Posterior cingulate gyrus (tissue), 11 donors: ENCODE results near the gene POU2AF1.
"Not testable (repeated sequence)": the region's sequence is repeated elsewhere in the genome, so short reads cannot be mapped to it uniquely, and the experiment has no call there.

Experiments used
- DNase-seq, 10 donors: peaks; one replicate each; pipeline versions ENCODE4 v3.0.0 to v3.0.0-alpha.2; 2020 to 2021; ENCODE audit warnings: mixed read lengths in 3 of 10
- intact Hi-C: fragments of 100-400 bp; cut with DNase I; formaldehyde crosslinking; loops from one replicate; pipeline ENCODE4 v1.15.1; 2023

POU2AF1 gene

GRCh38 chr11:111410951-111411350 is 31.9 kb upstream of the POU2AF1 start:
- DNase-seq, result no peak
- intact Hi-C loops, result no loop called here

- intact Hi-C loops, result no loop called here
These were observed 30.8 kb upstream of the POU2AF1 start for GRCh38 chr11:111409915-111410314.

GRCh38 chr11:111408789-111409727 is 30.0 kb upstream of the POU2AF1 start:
- intact Hi-C loops, result no loop called here
- no peak for DNase-seq

More at GRCh38 chr11:111409915-111410314, 30.8 kb upstream of the POU2AF1 start:
- no peak for DNase-seq

- intact Hi-C loops, result no loop called here
- no peak for DNase-seq
These were observed 28.6 kb upstream of the POU2AF1 start for GRCh38 chr11:111407652-111408051.

DNA sequence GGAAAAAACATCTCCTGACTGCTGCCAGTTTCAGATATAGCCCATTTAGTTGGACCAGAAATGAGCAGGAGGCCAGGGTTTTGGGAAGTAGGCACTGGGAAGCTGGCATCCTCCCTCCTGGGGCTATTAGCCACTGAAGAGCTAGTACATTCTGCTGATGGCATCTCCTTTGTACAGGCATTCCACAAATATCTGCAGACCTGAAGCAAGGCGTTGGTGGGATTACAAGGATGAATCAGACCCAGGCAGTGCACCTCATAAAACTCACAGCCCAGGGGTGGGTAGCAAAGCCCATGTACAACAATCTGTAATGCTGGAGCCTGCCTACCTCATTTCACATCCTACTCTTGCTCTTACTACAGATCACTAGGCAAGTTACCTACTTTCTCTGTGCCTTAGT is 27.5 kb upstream of the POU2AF1 start:
- intact Hi-C loops, result no loop called here
- DNase-seq, result no peak

DNA sequence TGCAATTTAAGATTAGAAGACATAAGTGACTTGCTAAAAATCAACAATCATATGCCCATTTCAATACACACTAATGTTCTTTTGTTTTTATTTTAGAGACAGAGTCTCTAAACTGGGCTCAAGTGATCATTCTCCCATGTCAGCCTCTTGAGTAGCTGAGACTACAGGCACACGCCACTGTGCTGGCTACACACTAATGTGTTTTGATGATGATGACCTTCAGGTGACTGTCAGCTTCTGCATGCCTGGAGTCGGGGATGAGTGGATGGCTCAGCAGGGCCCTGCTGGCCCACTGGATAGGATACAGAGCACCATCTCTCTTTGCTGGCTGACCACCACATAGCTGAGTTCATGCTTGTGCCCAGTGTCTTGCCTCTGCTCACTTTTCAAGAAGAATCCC is 27.0 kb upstream of the POU2AF1 start:
- no peak for DNase-seq
- intact Hi-C loops, result no loop called here

DNA sequence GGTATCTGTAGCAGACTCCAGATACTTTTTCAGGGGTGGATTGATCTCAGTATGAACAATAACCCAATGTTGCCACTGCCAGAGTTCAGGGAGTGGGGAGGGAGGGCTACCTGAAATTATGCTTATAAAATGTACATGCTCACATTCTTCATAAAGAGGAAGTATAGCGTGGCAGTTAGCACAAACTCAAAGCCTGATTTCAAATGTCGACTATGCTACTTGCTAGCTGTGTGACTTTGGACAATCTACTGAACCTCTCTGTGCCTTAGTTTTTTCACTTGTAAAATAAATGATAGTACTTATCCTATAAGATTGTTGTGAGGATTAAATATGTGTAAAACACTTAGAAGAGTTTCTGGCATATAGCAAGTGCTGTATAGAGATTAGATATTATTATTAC is 26.5 kb upstream of the POU2AF1 start:
- intact Hi-C loops, result no loop called here
- no peak for DNase-seq

DNA sequence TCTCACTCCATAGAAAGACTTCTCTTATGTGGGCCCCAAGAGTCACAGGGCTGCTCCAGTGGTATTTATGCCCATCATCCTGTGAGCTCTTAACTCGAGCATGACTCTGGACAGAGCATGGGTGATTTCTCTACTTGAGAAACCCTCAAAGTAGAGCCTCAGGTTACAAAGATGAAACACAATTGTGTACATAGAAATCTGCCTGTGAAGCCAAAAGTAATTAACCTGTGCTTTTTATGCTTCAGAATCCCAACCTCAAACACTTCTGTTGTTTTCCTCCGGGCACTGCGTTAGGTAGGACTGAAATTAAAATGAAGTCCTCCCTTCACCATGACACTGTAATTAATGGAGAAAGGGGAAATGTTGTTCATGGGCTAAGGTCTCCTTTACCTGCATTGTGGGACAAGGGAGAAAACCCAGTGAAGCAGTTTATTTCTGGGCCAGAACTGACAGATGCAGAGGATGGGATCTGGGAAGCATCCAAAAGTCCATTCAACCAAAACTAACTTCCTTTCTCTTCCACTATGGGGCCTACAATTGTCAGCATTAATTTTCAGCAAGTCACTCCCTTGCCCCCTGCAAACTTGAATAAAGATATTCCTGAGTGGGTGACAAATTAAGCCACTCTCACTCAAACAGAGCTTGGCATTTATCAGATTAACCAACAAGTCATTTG is 24.1 kb upstream of the POU2AF1 start:
- intact Hi-C loops, result no loop called here

GRCh38 chr11:111402411-111402810 is 23.3 kb upstream of the POU2AF1 start:
- no peak for DNase-seq

More for the DNA sequence above, 24.1 kb upstream of the POU2AF1 start:
- DNase-seq, result no peak

GRCh38 chr11:111401957-111402356 is 22.9 kb upstream of the POU2AF1 start:
- DNase-seq, intact Hi-C loops: not testable (repeated sequence)

More at GRCh38 chr11:111402411-111402810, 23.3 kb upstream of the POU2AF1 start:
- intact Hi-C loops, result no loop called here

GRCh38 chr11:111400595-111400994 is 21.5 kb upstream of the POU2AF1 start:
- intact Hi-C loops, result no loop called here
- DNase-seq, result no peak

- DNase-seq, result no peak
- intact Hi-C loops, result no loop called here
These were observed 20.3 kb upstream of the POU2AF1 start for GRCh38 chr11:111399187-111400031.

GRCh38 chr11:111397034-111397433 is 18.0 kb upstream of the POU2AF1 start:
- intact Hi-C loops, result no loop called here
- DNase-seq, result no peak

- peak in 1 of 10 donors; percentile 86 for DNase-seq
- intact Hi-C loops, result no loop called here
These were observed 16.7 kb upstream of the POU2AF1 start for GRCh38 chr11:111395749-111396148.

- DNase-seq, result no peak
- intact Hi-C loops, result no loop called here
These were observed 16.0 kb upstream of the POU2AF1 start for GRCh38 chr11:111395081-111395480.

DNA sequence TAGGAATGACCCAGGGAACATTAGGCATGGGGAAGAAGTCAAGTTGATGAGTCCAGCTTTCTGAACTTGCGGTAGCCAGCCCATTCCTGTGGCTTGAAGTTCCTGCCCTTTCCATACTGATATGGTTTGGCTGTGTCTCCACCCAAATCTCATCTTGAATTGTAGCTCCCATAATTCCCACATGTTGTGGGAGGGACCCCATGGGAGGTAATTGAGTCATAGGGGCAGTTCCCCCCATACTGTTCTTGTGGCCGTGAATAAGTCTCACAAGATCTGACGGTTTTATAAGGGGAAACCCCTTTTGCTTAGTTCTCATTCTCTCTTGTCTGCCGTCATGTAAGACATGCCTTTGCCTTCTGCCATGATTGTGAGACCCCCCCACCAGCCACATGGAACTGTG is 15.1 kb upstream of the POU2AF1 start:
- intact Hi-C loops, DNase-seq: not testable (repeated sequence)

DNA sequence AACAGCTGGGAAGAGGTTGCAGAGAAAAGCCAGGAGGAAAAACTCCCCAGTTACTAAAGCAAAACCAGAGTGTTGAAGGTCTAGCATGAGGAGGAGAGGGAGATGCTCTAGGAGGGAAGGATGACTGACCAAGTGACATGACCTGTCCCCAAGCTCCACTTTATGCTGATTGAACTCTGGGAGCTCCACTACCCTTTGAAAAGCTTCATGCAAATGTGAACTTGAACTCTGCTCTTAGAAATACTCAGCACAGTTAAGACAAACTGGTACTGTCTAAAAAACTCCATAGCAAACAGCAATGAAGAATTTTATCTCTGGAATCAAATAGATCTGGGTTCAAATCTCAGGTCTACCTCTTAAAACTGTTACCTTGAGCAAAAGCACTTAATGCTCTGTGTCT is 14.5 kb upstream of the POU2AF1 start:
- DNase-seq, result no peak
- intact Hi-C loops, result no loop called here

GRCh38 chr11:111393096-111393495 is 14.0 kb upstream of the POU2AF1 start:
- no peak for DNase-seq
- intact Hi-C loops, result no loop called here

GRCh38 chr11:111392552-111392951 is 13.5 kb upstream of the POU2AF1 start:
- DNase-seq, result no peak
- intact Hi-C loops, result no loop called here

DNA sequence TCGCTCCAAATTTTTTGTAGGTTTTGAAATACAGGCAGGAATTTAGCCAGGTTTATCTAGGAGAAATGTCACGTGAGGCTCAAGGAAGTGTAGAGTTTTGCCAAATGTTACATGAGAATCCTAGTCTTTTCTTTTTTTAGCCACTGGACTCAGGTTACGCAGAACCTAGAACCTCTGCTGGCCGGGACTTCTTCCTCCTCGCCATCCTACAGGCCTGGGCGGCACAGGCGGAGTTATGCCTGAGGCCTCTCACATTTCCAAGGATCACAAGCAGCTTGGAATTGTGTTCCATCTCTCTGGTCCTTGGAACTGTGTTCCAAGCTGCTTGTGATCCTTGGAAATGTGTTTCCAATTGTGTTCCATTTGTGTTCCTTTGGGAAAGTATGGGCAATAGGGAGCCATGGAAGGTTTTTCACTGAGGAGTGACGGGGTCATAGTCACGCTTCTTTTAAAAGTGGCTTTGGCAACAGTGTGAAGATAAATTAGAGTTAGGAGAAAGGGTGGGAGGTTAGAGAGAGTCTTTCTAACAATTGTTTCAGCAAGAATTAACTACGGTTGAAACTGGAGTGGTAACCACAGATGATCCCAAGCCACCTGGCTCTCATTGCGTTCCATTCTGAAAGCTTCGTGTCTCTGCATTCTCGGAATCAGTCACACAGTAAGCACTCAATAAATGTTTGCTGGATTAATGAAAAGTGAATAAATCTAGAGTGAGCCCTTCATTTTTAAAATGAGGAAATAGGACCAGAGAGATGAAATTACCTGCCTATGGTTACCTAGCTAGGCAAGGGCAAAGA is 12.5 kb upstream of the POU2AF1 start:
- no peak for DNase-seq
- intact Hi-C loops, result no loop called here
